Left lung (tissue), 10 donors: ENCODE measurements around the gene SPEG. TPM values are rescaled to one million over a fixed set of nuclear protein-coding genes. Genes with fewer than 3 reads are reported as not detected.
"Not testable (repeated sequence)": the region's sequence is repeated elsewhere in the genome, so short reads cannot be mapped to it uniquely, and the experiment has no call there.

ENCODE experiments used
- ATAC-seq: fragments of 200-7000 bp; cut with Tn5 transposase; one replicate; pipeline ENCODE4 v1.9.1; 2020; ENCODE audit warnings: moderate library complexity
- DNase-seq, 4 donors: peaks; one replicate each; pipeline ENCODE4 v3.0.0-alpha.2; 2013 to 2020
- H3K27ac ChIP-seq, 2 donors: fragments of 200-600 bp; sonication (generic) in 1 of 2; one replicate each; pipeline versions ENCODE4 v1.5.0 to v1.8.0; 2020 to 2021
- H3K27me3 ChIP-seq, 2 donors: fragments of 200-600 bp; sonication (generic) in 1 of 2; one replicate each; pipeline versions ENCODE4 v1.5.0 to v1.8.0; 2020 to 2021
- H3K36me3 ChIP-seq, 2 donors: fragments of 200-600 bp; sonication (generic) in 1 of 2; one replicate each; pipeline versions ENCODE4 v1.5.0 to v1.8.0; 2020 to 2021
- H3K4me1 ChIP-seq, 2 donors: fragments of 200-600 bp; one replicate each; pipeline ENCODE4 v1.8.0; 2021
- H3K4me3 ChIP-seq, 2 donors: fragments of 200-600 bp; sonication (generic) in 1 of 2; one replicate each; pipeline versions ENCODE4 v1.5.0 to v1.8.0; 2020 to 2021; ENCODE audit warnings: mild to moderate bottlenecking in 1 of 2
- H3K9me3 ChIP-seq, 2 donors: fragments of 200-600 bp; sonication (generic) in 1 of 2; one replicate each; pipeline versions ENCODE4 v1.5.0 to v1.8.0; 2020 to 2021
- CTCF ChIP-seq, 2 donors: fragments of 200-600 bp; sonication (generic) in 1 of 2; IDR thresholded peaks; one replicate each; pipeline versions ENCODE4 v1.5.0 to v1.8.0; 2021; ENCODE audit warnings: antibody characterized with exemption in 2 of 2
- intact Hi-C, 2 donors: fragments of 100-400 bp; cut with DNase I; formaldehyde crosslinking; loops; one replicate each; pipeline versions ENCODE4 v1.11.2 to v1.14.2; 2022
- polyA plus RNA-seq, 6 donors: library from polyadenylated mRNA; unstranded; fragments of 120-200 nt; gene quantifications; one replicate each; pipeline ENCODE4 v1.2.1, GENCODE V29; 2013; ENCODE audit not compliant: insufficient read length in 6 of 6
- total RNA-seq, 2 donors: library from RNA; stranded (reverse); fragmentation: NEBNext Ultra II Directional; extraction: Animal tissue kit (Norgen Biotek cat#: 25700); gene quantifications; one replicate each; pipeline ENCODE4 v1.2.1, GENCODE V29; 2021
- donor health status: DM: no; HTN: yes; CAD: no.
- donor health status: DM: no; HTN: no; CAD: no.

Gene SPEG
- total and polyA plus RNA-seq, 8 donors = 7.3 to 34.2 (median 25.1) TPM

GRCh38 chr2:219387306-219388120, 47.1 kb upstream of the SPEG start, which contains the start of gene DNPEP:
Gene DNPEP (minus strand): TSS chr2:219387912. CDS start chr2:219387794, 118 bp downstream.
- Histone ChIP-seq H3K4me1 (peaks cover 7 to 41% of the 10 kb centered on the region in 2 donors), H3K4me3 (peak within 1 kb of the TSS; percentile 61 to 66), H3K27ac (peak within 1 kb of the TSS; percentile 84 to 91), H3K36me3 (peaks cover 0 to 37% of the 10 kb centered on the region in 2 donors), H3K27me3 (no peaks in the 10 kb centered on the region), H3K9me3 (no peaks in the 10 kb centered on the region)
- TF ChIP-seq CTCF (IDR thresholded peaks at IDR 0.05) = no peak
- intact Hi-C loops = no loop called here
- peak; percentile 83 for ATAC-seq
- peak; percentile 77 to 99 (median 90) for DNase-seq

GRCh38 chr2:219388121-219388906, 46.3 kb upstream of the SPEG start:
- peak; percentile 84 for ATAC-seq
- Histone ChIP-seq H3K36me3 (peaks cover 0 to 29% of the 10 kb centered on the region in 2 donors), H3K4me1 (peaks cover 7 to 41% of the 10 kb centered on the region in 2 donors), H3K27ac (peak overlapping the region; percentile 73 to 84), H3K27me3 (no peaks in the 10 kb centered on the region), H3K4me3 (peak overlapping the region; percentile 17 to 66), H3K9me3 (no peaks in the 10 kb centered on the region)
- TF ChIP-seq CTCF (IDR thresholded peaks at IDR 0.05) = peak; percentile 56 to 77
- intact Hi-C loops = no loop called here
- DNase-seq = peak; percentile 93 to 100 (median 98)

- ATAC-seq (no peak), DNase-seq (no peak)
- Histone ChIP-seq H3K27ac (peak overlapping the region; percentile 73 to 84), H3K4me3 (peak overlapping the region; percentile 17 to 66), H3K4me1 (peaks cover 7 to 40% of the 10 kb centered on the region in 2 donors), H3K9me3 (no peaks in the 10 kb centered on the region), H3K27me3 (no peaks in the 10 kb centered on the region), H3K36me3 (peaks cover 0 to 24% of the 10 kb centered on the region in 2 donors)
- TF ChIP-seq CTCF (IDR thresholded peaks at IDR 0.05) = no peak
- intact Hi-C loops = no loop called here
Observed at GRCh38 chr2:219388907-219389156, 45.8 kb upstream of the SPEG start.

DNA sequence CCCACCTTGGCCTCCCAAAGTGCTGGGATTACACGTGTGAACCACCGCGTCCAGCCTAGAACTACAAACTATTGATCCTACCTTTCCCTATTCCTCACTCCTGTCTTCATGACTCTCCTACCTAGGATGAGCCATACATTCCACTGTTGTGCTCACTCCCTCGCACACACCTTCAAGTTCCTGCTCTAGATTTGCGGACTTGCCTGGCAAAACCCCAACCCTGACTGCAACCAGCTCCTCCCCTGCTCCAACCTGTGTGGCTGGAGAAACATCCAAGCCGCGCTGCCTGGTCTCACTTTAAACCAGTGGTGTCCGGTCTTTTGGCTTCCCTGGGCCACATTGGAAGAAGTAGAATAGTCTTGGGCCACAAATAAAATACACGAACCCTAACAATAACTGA, 41.9 kb upstream of the SPEG start:
- H3K4me3 ChIP-seq = no peak overlapping the region
- no peaks in the 10 kb centered on the region for H3K36me3 ChIP-seq
- DNase-seq = no peak
- intact Hi-C loops = no loop called here
- TF ChIP-seq CTCF (IDR thresholded peaks at IDR 0.05) = no peak
- H3K4me1 ChIP-seq = peaks cover 0 to 7% of the 10 kb centered on the region in 2 donors
- no peak for ATAC-seq
- H3K9me3 ChIP-seq = no peaks in the 10 kb centered on the region
- H3K27me3 ChIP-seq = no peaks in the 10 kb centered on the region
- H3K27ac ChIP-seq = no peak overlapping the region

DNA sequence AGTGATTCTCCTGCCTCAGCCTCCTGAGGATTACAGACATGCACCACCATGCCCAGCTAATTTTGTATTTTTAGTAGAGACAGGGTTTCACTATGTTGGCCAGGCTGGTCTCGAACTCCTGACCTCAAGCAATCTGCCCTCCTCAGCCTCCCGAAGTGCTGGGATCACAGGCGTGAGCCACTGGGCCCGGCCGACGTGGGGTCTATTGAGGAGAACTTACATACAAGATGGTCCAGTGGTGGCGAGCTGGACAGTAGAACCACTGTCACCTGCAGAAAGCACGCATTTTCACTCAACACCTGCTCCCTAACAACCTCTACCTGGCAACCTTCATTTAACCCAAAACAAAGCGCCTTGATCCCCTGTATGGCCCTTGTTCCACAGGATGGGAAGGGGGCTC, 39.6 kb upstream of the SPEG start:
- ATAC-seq, H3K27me3 ChIP-seq, intact Hi-C loops, H3K36me3 ChIP-seq, H3K4me3 ChIP-seq, H3K9me3 ChIP-seq, H3K4me1 ChIP-seq, H3K27ac ChIP-seq, DNase-seq: not testable (repeated sequence)
